ENCODE measurements around the gene CLN6.
"Not testable (repeated sequence)": the region's sequence is repeated elsewhere in the genome, so short reads cannot be mapped to it uniquely, and the experiment has no call there.

Gene CLN6

DNA sequence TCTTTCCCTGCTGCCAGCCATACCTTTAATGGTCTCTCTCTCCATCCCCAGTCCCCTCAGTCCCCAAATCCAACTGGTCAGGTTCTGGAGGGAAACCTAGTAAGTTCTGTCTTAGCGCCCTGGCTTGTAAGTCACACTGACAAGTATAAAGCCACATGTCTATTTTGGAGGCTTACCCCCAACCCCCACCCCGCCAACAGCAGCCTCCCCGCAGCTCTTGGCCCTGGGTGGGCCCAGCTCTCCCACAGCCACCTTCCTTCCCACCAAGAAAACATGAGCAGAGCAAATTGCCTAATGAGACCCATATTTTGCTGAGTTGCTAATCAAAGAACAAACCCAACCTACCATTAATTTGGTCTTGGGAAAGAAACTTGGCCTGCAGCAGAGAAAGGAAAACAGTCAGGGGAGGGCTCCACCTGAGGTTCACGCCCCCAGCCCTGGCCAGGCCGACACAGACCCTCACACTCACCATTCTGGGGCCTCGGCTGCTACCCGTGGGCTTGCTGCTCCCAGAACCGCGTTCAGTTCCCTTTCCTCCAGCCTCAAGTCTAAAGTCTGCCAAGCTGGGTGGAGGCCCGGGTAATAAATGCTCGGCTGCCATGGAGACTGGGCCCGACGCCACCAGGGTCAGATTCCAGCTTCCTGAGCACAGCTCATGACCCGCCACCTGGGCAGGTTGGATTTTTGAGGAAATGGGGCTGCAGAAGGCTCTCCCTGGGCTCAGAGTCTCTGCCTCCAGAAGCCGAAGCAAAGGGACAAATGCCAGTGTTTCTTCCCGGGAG lies 24.6 kb downstream of the CLN6 start, which contains the start of gene CALML4:
TSS of gene CALML4 (minus strand) at position 557 of the 782 bp plus-strand sequence. CDS start at position 472, 85 bp downstream.
- no peak within 1 kb of the TSS for H3K4me3 ChIP-seq (ENCODE audit: low read depth, low read length)
- DNase-seq: no peak
- no peaks in the 10 kb centered on the region for H3K27me3 ChIP-seq (replicated peaks)
- TF ChIP-seq, protein P1, sequence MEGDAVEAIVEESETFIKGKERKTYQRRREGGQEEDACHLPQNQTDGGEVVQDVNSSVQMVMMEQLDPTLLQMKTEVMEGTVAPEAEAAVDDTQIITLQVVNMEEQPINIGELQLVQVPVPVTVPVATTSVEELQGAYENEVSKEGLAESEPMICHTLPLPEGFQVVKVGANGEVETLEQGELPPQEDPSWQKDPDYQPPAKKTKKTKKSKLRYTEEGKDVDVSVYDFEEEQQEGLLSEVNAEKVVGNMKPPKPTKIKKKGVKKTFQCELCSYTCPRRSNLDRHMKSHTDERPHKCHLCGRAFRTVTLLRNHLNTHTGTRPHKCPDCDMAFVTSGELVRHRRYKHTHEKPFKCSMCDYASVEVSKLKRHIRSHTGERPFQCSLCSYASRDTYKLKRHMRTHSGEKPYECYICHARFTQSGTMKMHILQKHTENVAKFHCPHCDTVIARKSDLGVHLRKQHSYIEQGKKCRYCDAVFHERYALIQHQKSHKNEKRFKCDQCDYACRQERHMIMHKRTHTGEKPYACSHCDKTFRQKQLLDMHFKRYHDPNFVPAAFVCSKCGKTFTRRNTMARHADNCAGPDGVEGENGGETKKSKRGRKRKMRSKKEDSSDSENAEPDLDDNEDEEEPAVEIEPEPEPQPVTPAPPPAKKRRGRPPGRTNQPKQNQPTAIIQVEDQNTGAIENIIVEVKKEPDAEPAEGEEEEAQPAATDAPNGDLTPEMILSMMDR (IDR thresholded peaks at IDR 0.05; ENCODE audit: low read depth, low read length, missing control alignments): no peak
- no peaks in the 10 kb centered on the region for H3K36me3 ChIP-seq (replicated peaks)
- H3K27ac ChIP-seq: no peak within 1 kb of the TSS
- in situ Hi-C loops (cut with HindIII; ENCODE audit: low pct_ligation_motif_present, low sequenced_read_pairs): no loop called here

DNA sequence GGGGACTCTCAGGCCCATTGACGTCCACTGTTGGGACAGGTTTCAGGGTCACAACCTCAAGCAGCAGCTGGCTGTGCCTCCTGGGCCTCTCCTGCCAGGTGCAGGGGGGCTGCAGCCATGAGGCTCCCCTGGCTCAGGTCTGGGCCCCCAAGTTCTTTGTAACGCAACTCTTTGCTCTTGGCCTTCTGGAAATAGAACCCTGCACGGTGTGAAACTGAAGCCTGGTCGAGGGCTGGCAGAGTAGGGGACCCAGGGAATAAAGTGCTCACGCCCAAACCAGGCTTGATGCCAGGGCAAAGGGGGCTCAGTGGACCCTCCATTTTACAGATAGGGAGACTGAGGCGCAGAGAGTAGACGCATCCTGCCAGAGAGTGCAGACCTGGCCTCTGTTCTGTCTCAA lies 25.2 kb downstream of the CLN6 start:
- no peak for DNase-seq
- Histone ChIP-seq H3K27ac (no peak overlapping the region), H3K36me3 (replicated peaks) (no peaks in the 10 kb centered on the region), H3K27me3 (replicated peaks) (no peaks in the 10 kb centered on the region), H3K4me3 (ENCODE audit: low read depth, low read length) (no peak overlapping the region)
- TF ChIP-seq, protein P1 (IDR thresholded peaks at IDR 0.05; ENCODE audit: low read depth, low read length, missing control alignments): no peak
- in situ Hi-C loops (cut with HindIII; ENCODE audit: low pct_ligation_motif_present, low sequenced_read_pairs): no loop called here

DNA sequence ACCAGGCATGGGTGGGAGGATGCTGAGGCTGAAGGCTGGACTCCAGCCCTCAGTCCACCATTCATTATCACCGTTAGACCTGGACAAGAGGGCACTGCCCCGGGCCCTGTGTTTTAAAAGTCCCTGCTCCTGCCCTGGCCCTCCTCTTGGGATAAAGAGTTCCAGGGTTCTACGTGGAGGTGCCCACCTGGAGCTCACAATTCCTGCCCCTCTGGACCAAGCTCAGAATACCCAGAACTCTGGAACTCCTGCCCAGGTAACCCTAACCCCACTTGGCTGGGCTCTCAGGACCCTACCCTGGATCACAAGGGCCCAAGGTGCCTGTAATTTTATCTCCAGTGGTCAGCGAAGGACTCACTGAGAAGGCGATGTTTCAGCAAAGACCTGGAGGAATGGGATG lies 25.6 kb downstream of the CLN6 start:
- no peak overlapping the region for H3K27ac ChIP-seq
- H3K4me3 ChIP-seq (ENCODE audit: low read depth, low read length): no peak overlapping the region
- no peak for DNase-seq
- no peaks in the 10 kb centered on the region for H3K36me3 ChIP-seq (replicated peaks)
- in situ Hi-C loops (cut with HindIII; ENCODE audit: low pct_ligation_motif_present, low sequenced_read_pairs): no loop called here
- no peaks in the 10 kb centered on the region for H3K27me3 ChIP-seq (replicated peaks)
- TF ChIP-seq, protein P1 (IDR thresholded peaks at IDR 0.05; ENCODE audit: low read depth, low read length, missing control alignments): no peak

DNA sequence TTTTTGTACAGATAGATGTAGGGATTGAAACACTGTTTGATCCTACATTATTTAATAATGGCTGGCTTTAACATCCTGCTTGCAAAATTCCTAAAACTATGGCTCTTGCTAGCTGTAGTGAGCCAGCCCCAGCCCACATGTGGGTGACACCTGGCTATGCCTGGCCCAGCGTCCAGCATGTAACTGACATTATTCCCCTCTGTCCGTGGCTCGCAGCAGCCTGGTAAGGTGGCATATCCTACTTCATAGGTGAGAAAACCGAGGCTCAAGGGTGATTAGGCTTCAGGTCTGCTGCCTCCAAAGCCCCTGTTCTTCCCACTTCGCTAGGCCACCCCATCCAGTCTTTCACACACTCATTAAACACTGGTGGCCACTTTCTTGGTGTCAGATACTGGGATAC lies 26.0 kb downstream of the CLN6 start:
- TF ChIP-seq, protein P1 (IDR thresholded peaks at IDR 0.05; ENCODE audit: low read depth, low read length, missing control alignments): no peak
- in situ Hi-C loops (cut with HindIII; ENCODE audit: low pct_ligation_motif_present, low sequenced_read_pairs): no loop called here
- Histone ChIP-seq H3K36me3 (replicated peaks) (no peaks in the 10 kb centered on the region), H3K27ac (no peak overlapping the region), H3K27me3 (replicated peaks) (no peaks in the 10 kb centered on the region), H3K4me3 (ENCODE audit: low read depth, low read length) (no peak overlapping the region)
- DNase-seq: no peak

DNA sequence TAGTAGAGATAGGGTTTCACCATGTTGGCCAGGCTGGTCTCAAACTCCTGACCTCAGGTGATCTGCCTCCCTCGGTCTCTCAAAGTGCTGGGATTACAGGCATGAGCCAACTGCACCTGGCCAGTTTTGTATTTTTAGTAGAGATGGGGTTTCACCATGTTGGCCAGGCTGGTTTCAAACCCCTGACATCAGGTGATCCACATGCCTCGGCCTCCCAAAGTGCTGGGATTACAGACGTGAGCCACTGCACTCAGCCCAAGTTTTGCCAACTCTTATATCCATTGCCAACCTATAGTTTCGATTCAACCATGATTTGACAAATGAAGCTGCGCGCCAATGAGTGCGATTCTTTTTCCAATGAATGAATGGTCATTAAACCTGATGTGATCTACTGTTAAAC lies 26.5 kb downstream of the CLN6 start:
- H3K27ac ChIP-seq; H3K36me3 ChIP-seq (replicated peaks); DNase-seq; in situ Hi-C loops (cut with HindIII; ENCODE audit: low pct_ligation_motif_present, low sequenced_read_pairs); H3K27me3 ChIP-seq (replicated peaks); H3K4me3 ChIP-seq (ENCODE audit: low read depth, low read length): not testable (repeated sequence)

DNA sequence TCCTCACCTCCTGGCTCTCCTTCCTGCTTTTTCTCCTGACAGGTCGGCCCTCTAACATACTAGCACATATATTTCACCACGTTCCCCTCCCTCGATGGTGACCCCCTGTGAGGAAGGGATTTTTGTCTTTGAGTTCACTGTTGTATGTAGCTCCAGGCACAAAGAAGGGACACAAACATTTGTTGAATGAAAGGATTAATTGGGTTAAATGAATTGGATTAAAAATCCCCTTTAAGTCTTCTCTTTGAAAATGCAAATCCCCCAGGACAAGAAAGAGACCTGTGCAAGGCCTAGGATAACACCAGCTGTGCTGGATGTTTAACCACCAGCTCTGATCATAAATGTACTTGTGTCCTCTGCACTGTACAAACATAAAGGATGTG lies 27.7 kb downstream of the CLN6 start:
- in situ Hi-C loops (cut with HindIII; ENCODE audit: low pct_ligation_motif_present, low sequenced_read_pairs): no loop called here
- Histone ChIP-seq H3K4me3 (ENCODE audit: low read depth, low read length) (no peak overlapping the region), H3K27ac (no peak overlapping the region), H3K27me3 (replicated peaks) (no peaks in the 10 kb centered on the region), H3K36me3 (replicated peaks) (no peaks in the 10 kb centered on the region)
- DNase-seq: no peak
- TF ChIP-seq, protein P1 (IDR thresholded peaks at IDR 0.05; ENCODE audit: low read depth, low read length, missing control alignments): no peak

Data from brain microvascular endothelial cell (primary cell).